CD4-positive, alpha-beta T cell treated with Interleukin-2 at 100 ng/mL for 4 hours (primary cell): Measurements from ENCODE around the gene ADD3.

Experiments used
- DNase-seq: peaks from one replicate; pipeline ENCODE4 v3.0.0-alpha.2; 2020; ENCODE audit warnings: low spot score

ADD3 gene

DNA sequence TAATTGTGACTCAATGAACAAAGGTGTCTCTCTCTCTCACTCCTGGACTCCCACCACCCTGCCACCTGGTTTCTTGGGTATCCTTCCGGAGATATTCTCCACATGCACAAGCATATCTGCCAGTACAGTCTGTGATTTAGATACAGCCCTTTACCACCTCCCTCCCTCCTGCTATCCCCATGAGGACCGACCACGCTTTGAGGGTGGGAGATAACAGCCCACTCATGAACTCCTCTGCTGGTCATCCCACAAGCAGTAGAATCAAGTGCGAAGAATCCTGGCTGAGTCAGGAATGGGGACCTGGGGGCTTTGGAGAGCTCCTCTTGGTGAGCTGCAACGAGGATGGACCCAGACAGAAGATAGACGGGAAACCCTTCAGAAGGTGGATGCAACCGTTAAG is 171.4 kb downstream of the ADD3 start:
- DNase-seq, result no peak

- no peak for DNase-seq
These were observed 173.7 kb downstream of the ADD3 start for GRCh38 chr10:110181451-110181850.

GRCh38 chr10:110181911-110182310 is 174.1 kb downstream of the ADD3 start:
- no peak for DNase-seq

DNA sequence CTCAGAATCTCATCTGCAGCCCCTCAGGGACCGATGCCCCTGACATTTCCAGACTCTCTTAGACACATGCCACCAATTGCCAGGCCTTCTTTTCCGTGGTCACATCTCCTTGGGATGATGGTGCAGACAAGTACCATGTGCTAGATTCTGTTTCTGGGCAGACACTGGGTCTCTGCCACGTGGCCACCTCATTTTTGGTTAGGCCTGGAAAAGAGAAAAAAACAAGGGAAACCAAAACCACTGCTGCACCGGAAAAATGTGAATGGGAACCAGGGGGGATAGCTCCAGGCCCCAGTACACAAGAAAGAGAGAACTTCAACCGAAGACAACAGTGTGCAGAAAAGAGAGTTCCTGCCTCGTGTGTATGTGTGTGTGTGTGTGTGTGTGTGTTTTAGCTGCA is 176.6 kb downstream of the ADD3 start:
- DNase-seq, result no peak
